GM19239 (cell line): ENCODE data around the gene ANO4.

Experiments used
- DNase-seq: peaks from one replicate; pipeline ENCODE4 v3.0.0; 2011; ENCODE audit warnings: low spot score; ENCODE audit not compliant: insufficient read length
- FAIRE-seq: peaks from 2 replicates; lab custom pipeline; 2011; peaks lifted over from hg19 to GRCh38; lab: Jason Lieb, UNC

The ANO4 gene

GRCh38 chr12:100794441-100795173 is at the start of gene ANO4:
Gene ANO4 (plus strand): TSS chr12:100794776. CDS start chr12:100901786, 107,010 bp downstream.
- no peak for DNase-seq
- no peak for FAIRE-seq

GRCh38 chr12:100745378-100746071 is 49.1 kb upstream of the ANO4 start:
- DNase-seq (no peak), FAIRE-seq (no peak)

- DNase-seq: no peak
- no peak for FAIRE-seq
These were observed 41.7 kb upstream of the ANO4 start for GRCh38 chr12:100752841-100753240.

GRCh38 chr12:100753837-100754236 is 40.7 kb upstream of the ANO4 start:
- DNase-seq (no peak), FAIRE-seq (no peak)

GRCh38 chr12:100755186-100755585 is 39.4 kb upstream of the ANO4 start:
- no peak for FAIRE-seq
- DNase-seq: no peak

- no peak for FAIRE-seq
- no peak for DNase-seq
These were observed 36.5 kb upstream of the ANO4 start for GRCh38 chr12:100758083-100758482.

GRCh38 chr12:100767371-100767770 is 27.2 kb upstream of the ANO4 start:
- FAIRE-seq (no peak), DNase-seq (no peak)

- FAIRE-seq (no peak), DNase-seq (no peak)
These were observed 26.6 kb upstream of the ANO4 start for GRCh38 chr12:100767950-100768349.

GRCh38 chr12:100778967-100779590 is 15.5 kb upstream of the ANO4 start:
- DNase-seq (no peak), FAIRE-seq (no peak)

- FAIRE-seq (no peak), DNase-seq (no peak)
These were observed 5.4 kb upstream of the ANO4 start for GRCh38 chr12:100789146-100789545.

GRCh38 chr12:100789975-100790374 is 4.6 kb upstream of the ANO4 start:
- no peak for FAIRE-seq

GRCh38 chr12:100790552-100790951 is 4.0 kb upstream of the ANO4 start:
- DNase-seq (no peak), FAIRE-seq (no peak)

More at GRCh38 chr12:100789975-100790374, 4.6 kb upstream of the ANO4 start:
- no peak for DNase-seq

- FAIRE-seq (no peak), DNase-seq (no peak)
These were observed 1.4 kb upstream of the ANO4 start for GRCh38 chr12:100793182-100793581.

- FAIRE-seq (no peak), DNase-seq (no peak)
These were observed 711 bp downstream of the ANO4 start for GRCh38 chr12:100795174-100795799.

GRCh38 chr12:100795800-100796179 is 1.2 kb downstream of the ANO4 start:
- no peak for DNase-seq
- FAIRE-seq: no peak

GRCh38 chr12:100796621-100797020 is 2.0 kb downstream of the ANO4 start:
- FAIRE-seq (no peak), DNase-seq (no peak)

GRCh38 chr12:100797246-100797645 is 2.7 kb downstream of the ANO4 start:
- DNase-seq (no peak), FAIRE-seq (no peak)

- FAIRE-seq: no peak
- no peak for DNase-seq
These were observed 3.2 kb downstream of the ANO4 start for GRCh38 chr12:100797786-100798185.

GRCh38 chr12:100798286-100799160 is 3.9 kb downstream of the ANO4 start:
- no peak for DNase-seq
- no peak for FAIRE-seq

GRCh38 chr12:100799770-100800169 is 5.2 kb downstream of the ANO4 start:
- FAIRE-seq (no peak), DNase-seq (no peak)
